IPS-18a (cell line): ENCODE measurements around the gene SPX.

ENCODE experiments used
- H3K27ac ChIP-seq: one replicate; pipeline ENCODE4 v1.5.1; 2013; ENCODE audit warnings: low read length
- H3K27me3 ChIP-seq: one replicate; pipeline ENCODE4 v1.6.1; 2013; ENCODE audit warnings: mild to moderate bottlenecking, low read length; ENCODE audit not compliant: control insufficient read depth, insufficient read depth
- H3K36me3 ChIP-seq: one replicate; pipeline ENCODE4 v1.6.1; 2013; ENCODE audit warnings: low read depth, low read length; ENCODE audit not compliant: control insufficient read depth
- H3K4me1 ChIP-seq: one replicate; pipeline ENCODE4 v1.6.1; 2013; ENCODE audit warnings: low read depth, low read length; ENCODE audit not compliant: control insufficient read depth
- H3K4me3 ChIP-seq: one replicate; pipeline ENCODE4 v1.5.1; 2013; ENCODE audit warnings: low read length
- H3K9ac ChIP-seq: one replicate; pipeline ENCODE4 v1.6.1; 2013; ENCODE audit warnings: mild to moderate bottlenecking, low read length, moderate library complexity
- H3K9me3 ChIP-seq: one replicate; pipeline ENCODE4 v1.6.1; 2013; ENCODE audit warnings: low read depth, low read length; ENCODE audit not compliant: control insufficient read depth

Gene SPX

DNA sequence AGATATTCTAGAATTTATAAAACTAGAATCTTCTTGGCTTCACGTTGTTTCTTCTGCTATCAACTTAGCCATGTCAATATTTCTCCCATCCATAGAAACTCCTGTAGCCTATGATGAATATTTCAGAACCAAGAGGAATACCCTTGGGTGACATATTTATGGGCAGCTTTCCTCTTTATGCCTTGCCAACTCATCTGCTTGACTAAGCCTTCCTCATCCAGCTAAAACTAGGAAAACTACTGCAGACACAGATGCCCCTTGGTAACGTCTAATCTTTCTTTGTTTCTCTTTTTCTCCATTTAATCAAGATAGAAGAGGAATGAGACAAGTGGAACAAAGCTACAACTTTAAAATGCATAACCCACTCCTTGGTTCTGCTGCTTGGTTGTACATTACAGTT is 18.2 kb upstream of the SPX start:
- Histone ChIP-seq H3K4me3 (no peak overlapping the region), H3K9ac (no peak overlapping the region), H3K27ac (no peak overlapping the region), H3K36me3 (peaks cover 16% of the 10 kb centered on the region), H3K27me3 (no peaks in the 10 kb centered on the region), H3K4me1 (peaks cover 1% of the 10 kb centered on the region), H3K9me3 (no peaks in the 10 kb centered on the region)

DNA sequence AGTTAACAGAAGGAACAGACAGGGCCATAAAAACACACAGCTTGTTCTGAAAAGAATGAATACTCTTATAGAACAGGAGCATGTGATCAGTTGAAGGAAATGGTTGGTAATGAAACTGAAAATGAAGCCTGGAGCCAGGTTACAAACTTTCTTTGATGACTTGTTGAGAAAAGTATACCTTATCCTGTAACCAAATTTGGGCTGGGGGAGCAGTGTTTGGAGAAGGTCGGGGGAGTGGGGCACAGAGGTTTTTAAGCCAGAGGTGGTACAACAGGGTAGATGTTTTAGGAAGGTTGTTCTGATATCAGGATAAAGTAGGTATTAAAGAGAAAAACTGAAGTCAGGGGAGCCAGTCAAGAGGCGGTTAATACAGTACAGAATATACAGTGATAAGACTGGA is 16.3 kb upstream of the SPX start:
- H3K4me1 ChIP-seq: no peaks in the 10 kb centered on the region
- peaks cover 23% of the 10 kb centered on the region for H3K36me3 ChIP-seq
- H3K27me3 ChIP-seq: no peaks in the 10 kb centered on the region
- no peak overlapping the region for H3K27ac ChIP-seq
- no peak overlapping the region for H3K9ac ChIP-seq
- H3K4me3 ChIP-seq: no peak overlapping the region
- H3K9me3 ChIP-seq: no peaks in the 10 kb centered on the region

DNA sequence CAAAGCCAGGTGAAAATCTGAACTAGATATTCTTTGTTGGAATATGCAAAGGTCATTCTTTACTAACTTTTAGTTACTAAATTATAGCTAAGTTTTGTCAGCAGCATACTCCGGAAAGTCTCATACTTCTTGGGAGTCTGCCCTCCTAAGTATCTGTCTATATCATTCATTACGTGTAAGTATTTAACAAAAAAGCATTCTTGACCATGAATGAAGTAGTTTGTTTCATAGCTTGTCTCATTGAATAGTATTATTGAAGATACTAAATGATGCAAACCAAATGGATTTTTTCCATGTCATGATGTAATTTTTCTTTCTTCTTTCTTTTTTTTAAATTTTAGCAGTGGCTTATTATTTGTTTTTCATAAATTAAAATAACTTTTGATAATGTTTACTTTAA is 9.8 kb upstream of the SPX start:
- no peaks in the 10 kb centered on the region for H3K27me3 ChIP-seq
- peaks cover 27% of the 10 kb centered on the region for H3K36me3 ChIP-seq
- H3K4me1 ChIP-seq: no peaks in the 10 kb centered on the region
- no peaks in the 10 kb centered on the region for H3K9me3 ChIP-seq
- no peak overlapping the region for H3K9ac ChIP-seq
- no peak overlapping the region for H3K4me3 ChIP-seq
- H3K27ac ChIP-seq: no peak overlapping the region

DNA sequence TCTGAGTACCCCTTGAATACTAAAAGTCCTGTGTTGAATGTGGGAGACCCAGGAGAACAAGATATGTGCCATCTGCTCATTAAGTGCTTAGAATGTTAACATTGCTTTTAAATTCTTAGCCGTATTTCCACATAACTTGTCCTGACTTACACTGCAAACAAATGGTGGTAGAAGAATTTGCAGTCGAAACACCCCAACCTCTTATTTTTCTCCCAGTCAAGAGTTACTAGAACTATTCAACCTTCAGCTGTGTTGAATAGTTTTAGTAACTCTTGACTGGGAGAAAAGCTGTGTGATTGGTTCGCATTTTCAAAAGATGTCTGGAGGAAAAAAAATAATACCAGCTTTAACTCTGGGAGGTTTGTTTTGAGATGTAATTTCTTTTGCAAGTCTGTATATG is 7.6 kb upstream of the SPX start:
- no peak overlapping the region for H3K9ac ChIP-seq
- H3K27me3 ChIP-seq: no peaks in the 10 kb centered on the region
- no peaks in the 10 kb centered on the region for H3K9me3 ChIP-seq
- H3K27ac ChIP-seq: no peak overlapping the region
- H3K36me3 ChIP-seq: peaks cover 17% of the 10 kb centered on the region
- H3K4me3 ChIP-seq: no peak overlapping the region
- H3K4me1 ChIP-seq: no peaks in the 10 kb centered on the region

DNA sequence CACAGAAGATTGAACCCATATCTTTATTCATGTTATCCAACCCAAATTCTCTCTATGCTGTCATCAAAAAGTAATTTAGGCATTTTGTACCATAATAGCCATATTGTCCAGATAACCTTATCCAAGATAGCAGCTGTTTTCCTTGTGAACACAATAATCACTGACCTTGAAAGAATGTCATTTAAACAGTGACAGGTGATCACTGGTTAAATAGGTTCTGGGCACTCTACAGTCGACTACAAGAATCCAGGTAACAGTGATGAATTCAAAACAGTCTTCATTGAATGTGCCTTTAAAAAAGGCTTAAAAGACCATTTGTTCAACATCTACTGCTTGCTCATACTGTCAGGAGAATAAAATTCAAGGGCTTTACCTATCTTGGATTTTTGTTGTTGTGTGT is 4.6 kb upstream of the SPX start:
- Histone ChIP-seq H3K9ac (no peak overlapping the region), H3K36me3 (peaks cover 4% of the 10 kb centered on the region), H3K4me1 (peaks cover under 1% of the 10 kb centered on the region), H3K9me3 (no peaks in the 10 kb centered on the region), H3K4me3 (no peak overlapping the region), H3K27ac (no peak overlapping the region), H3K27me3 (peaks cover 10% of the 10 kb centered on the region)

DNA sequence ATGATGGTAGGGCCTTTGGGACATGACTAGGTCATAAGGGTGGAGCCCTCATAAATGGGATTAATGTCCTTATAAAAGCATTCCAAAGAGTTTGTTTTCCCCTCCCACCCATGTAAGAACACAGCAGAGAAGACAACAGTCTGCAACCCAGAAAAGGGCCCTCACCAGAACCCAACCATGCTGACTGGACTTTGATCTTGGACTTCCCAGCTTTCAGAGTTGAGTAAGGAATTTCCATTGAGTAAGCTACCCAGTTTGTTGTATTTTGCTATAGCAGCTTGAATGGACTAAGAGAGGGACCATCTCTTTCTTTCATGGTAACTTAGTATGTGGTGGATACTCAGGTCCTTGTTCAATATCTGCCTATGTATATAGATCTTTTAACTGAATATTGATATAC is 2.9 kb upstream of the SPX start:
- Histone ChIP-seq H3K9me3 (no peaks in the 10 kb centered on the region), H3K4me3 (no peak overlapping the region)

DNA sequence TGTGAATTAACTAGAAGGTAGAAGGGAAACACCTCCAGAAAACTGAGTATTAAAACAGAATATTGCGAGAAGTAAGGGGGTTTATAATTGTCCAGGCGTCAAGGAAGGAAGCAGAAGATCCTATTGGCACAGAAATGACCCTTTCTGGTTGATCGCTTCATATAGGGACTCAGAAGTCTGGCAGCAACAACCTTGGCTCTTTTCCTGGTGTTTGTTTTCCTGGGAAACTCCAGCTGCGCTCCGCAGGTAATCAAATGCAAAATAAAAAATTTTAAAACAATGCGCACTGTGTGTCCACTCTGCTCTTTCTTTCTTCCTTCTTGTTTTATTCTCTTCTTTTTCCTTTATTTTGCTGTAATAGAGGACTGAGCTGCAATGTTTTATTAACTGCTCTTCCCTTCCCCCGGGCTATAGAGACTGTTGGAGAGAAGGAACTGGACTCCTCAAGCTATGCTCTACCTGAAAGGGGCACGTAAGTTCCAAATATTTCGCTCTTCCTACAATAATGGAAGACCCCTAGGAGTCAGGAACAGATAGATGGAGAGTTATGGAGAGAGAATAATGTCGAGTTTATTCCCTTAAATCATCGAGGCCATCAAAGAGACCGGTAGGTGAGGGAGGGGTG is 737 bp downstream of the SPX start:
- Histone ChIP-seq H3K4me3 (peak overlapping the region; percentile 60), H3K9me3 (no peaks in the 10 kb centered on the region), H3K9ac (no peak overlapping the region), H3K36me3 (no peaks in the 10 kb centered on the region), H3K27me3 (peaks cover 49% of the 10 kb centered on the region), H3K27ac (no peak overlapping the region), H3K4me1 (peaks cover 7% of the 10 kb centered on the region)

More for the DNA sequence above, 2.9 kb upstream of the SPX start:
- Histone ChIP-seq H3K4me1 (peaks cover 7% of the 10 kb centered on the region), H3K27me3 (peaks cover 25% of the 10 kb centered on the region), H3K9ac (no peak overlapping the region), H3K36me3 (no peaks in the 10 kb centered on the region), H3K27ac (no peak overlapping the region)

DNA sequence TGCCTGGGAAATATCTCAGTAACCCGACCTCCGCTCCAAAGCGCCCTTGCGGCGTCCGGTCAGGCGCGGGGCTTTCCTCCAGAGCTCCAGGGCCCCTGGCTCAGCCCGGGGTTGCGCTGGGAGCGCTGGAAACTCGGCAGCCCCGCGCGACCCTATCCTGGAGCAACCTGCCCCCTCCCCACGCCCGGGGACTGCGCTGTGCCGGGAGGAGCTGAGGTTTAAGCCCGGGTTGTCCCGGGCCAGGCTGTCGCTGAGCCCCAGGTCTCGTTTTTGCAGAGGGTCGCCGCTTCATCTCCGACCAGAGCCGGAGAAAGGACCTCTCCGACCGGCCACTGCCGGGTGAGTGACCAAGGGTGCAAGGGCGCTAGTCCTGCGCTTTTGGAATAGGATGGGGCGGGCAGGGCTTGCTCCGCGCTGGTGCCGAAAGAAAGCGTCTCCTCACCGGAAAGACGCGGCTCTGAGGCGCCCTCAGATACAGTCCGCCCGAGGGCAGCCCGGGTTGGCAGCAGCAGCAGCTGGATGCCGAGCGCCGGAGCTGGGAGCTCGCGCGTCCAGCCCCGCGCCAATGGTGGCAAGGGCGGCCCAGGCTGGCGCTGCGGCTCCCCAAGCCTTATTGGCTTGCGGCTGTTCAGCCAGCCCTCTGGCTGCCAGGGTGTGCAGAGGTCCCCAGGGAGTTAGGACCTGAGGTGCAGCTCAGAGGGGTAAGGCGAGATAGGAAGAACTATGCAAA is 1.5 kb downstream of the SPX start:
- H3K36me3 ChIP-seq: no peaks in the 10 kb centered on the region
- no peak overlapping the region for H3K27ac ChIP-seq
- H3K9me3 ChIP-seq: no peaks in the 10 kb centered on the region
- H3K4me3 ChIP-seq: peak overlapping the region; percentile 60
- peak overlapping the region; percentile 30 for H3K9ac ChIP-seq
- H3K27me3 ChIP-seq: peaks cover 49% of the 10 kb centered on the region
- peaks cover 7% of the 10 kb centered on the region for H3K4me1 ChIP-seq

DNA sequence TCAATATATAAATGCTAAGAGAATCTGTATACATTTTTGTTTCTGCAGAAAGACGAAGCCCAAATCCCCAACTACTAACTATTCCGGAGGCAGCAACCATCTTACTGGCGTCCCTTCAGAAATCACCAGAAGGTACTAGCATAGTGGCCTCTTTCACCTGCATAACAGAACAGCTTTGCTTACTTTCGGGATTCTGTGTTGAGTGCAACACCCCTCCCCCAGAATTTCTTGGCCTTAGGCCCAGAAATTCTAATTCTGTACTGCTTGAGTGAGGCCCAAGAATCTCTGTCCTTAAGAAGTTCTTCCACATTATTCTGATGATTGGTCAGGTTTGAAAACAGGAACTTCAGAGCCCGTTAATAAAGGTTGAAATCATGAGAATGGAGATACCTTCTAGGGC is 2.9 kb downstream of the SPX start:
- H3K4me1 ChIP-seq: peaks cover 7% of the 10 kb centered on the region
- peaks cover 49% of the 10 kb centered on the region for H3K27me3 ChIP-seq
- H3K9ac ChIP-seq: no peak overlapping the region
- no peak overlapping the region for H3K27ac ChIP-seq
- H3K9me3 ChIP-seq: no peaks in the 10 kb centered on the region
- no peaks in the 10 kb centered on the region for H3K36me3 ChIP-seq
- H3K4me3 ChIP-seq: no peak overlapping the region

DNA sequence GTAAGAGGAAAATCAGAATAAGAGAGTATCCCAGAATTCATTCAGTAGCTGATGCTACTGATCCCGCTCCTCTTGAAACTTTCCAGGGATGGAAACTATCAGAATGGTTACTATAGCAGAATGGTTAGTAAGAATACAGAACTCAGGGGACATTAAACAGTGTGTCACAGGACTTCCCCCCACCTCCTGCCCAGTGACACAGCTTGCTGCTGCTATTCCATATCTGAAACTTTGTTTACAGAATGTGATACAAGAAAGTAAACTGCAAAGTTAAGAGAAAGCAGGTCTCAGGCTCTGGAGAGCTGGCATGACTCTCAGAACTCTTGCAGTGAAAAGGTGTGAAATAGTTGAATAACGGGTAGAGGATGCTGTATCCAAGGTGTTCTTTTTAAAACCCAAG is 3.4 kb downstream of the SPX start:
- Histone ChIP-seq H3K9me3 (no peaks in the 10 kb centered on the region), H3K4me3 (no peak overlapping the region), H3K27ac (no peak overlapping the region), H3K4me1 (peaks cover 7% of the 10 kb centered on the region), H3K9ac (no peak overlapping the region), H3K36me3 (no peaks in the 10 kb centered on the region), H3K27me3 (peaks cover 49% of the 10 kb centered on the region)

DNA sequence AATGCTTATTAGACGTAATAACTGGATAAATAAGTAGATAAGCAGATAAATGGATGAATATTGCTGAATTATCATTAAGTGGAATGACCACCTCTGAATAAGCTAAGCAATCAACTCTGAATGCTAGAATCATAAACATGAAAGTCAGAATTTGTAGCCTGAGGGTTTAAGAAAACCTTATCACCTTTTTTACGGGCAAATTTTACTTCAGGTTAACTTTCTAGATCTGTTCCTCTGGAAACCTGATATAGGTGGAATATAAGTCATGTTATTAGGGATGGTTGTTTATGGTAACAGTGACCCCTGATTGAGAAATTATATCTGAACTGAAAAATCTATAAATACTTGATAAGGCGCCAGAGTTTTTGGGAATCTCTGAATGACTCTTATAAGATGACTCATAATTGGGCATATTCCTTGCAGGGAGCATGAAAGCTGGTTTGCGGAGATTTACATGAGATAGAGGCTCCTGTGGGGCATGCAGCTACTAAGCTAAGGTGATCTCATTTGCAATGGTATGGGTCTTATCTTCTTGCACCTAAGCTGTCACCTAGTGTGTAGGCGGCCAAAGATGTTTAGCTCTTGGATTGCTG is 12.1 kb downstream of the SPX start:
- no peak overlapping the region for H3K4me3 ChIP-seq
- H3K27me3 ChIP-seq: no peaks in the 10 kb centered on the region
- no peak overlapping the region for H3K27ac ChIP-seq
- H3K9ac ChIP-seq: no peak overlapping the region
- H3K4me1 ChIP-seq: no peaks in the 10 kb centered on the region
- H3K9me3 ChIP-seq: no peaks in the 10 kb centered on the region
- no peaks in the 10 kb centered on the region for H3K36me3 ChIP-seq

DNA sequence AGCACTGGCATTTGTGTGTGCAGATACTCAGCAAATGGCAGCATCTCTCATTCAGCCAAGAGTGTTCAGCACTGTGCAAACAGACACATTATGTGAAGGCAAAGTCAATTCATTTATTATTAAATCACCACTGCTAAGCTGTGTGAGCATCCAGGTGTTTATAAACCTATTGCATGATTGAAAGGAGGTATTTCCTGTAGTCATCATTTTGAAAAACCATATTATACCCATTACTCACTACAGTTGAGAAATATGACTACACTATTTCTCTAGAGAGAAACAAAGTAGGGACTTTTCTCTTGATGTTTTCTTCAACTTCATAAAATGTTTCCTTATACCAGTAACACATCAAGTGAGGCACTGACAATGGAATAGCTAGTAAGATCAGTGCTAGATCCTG is 13.7 kb downstream of the SPX start:
- no peaks in the 10 kb centered on the region for H3K36me3 ChIP-seq
- H3K27me3 ChIP-seq: no peaks in the 10 kb centered on the region
- no peaks in the 10 kb centered on the region for H3K9me3 ChIP-seq
- no peak overlapping the region for H3K9ac ChIP-seq
- H3K27ac ChIP-seq: no peak overlapping the region
- no peak overlapping the region for H3K4me3 ChIP-seq
- no peaks in the 10 kb centered on the region for H3K4me1 ChIP-seq
